Adrenal gland (tissue), 12 donors: ENCODE measurements around the gene ZC3H12D. TPM values are rescaled to one million over a fixed set of nuclear protein-coding genes. Genes with fewer than 3 reads are reported as not detected.
A peak's percentile ranks its signal among the peaks of the same experiment; 100 is the strongest.

ENCODE experiments used
- DNase-seq, 7 donors: peaks; one replicate each; pipeline ENCODE4 v3.0.0-alpha.2; 2019 to 2020
- H3K27ac ChIP-seq, 5 donors: fragments of 200-600 bp; sonication (generic) in 4 of 5; 1 replicate in 3 of 5; 2 replicates in 2 of 5; pipeline versions ENCODE4 v1.5.1 to v1.8.0; 2016 to 2020; ENCODE audit warnings: mild to moderate bottlenecking in 1 of 5
- H3K27me3 ChIP-seq: fragments of 200-600 bp; 2 replicates; pipeline ENCODE4 v1.8.0; 2021
- H3K36me3 ChIP-seq, 2 donors: fragments of 200-600 bp; replicated peaks in 1 of 2; 1 replicate in 1 of 2; 2 replicates in 1 of 2; pipeline versions ENCODE4 v1.5.1 to v1.8.0; 2018 to 2022
- H3K4me1 ChIP-seq, 2 donors: fragments of 200-600 bp; replicated peaks in 1 of 2; 1 replicate in 1 of 2; 2 replicates in 1 of 2; pipeline versions ENCODE4 v1.5.1 to v1.8.0; 2018 to 2021
- H3K4me3 ChIP-seq, 4 donors: fragments of 200-600 bp; sonication (generic) in 3 of 4; one replicate each; pipeline ENCODE4 v1.5.1; 2016 to 2018
- H3K9me3 ChIP-seq, 3 donors: fragments of 200-600 bp; sonication (generic) in 1 of 3; replicated peaks in 1 of 3; 1 replicate in 2 of 3; 2 replicates in 1 of 3; pipeline versions ENCODE4 v1.5.1 to v1.8.0; 2016 to 2021
- POLR2A ChIP-seq, 2 donors: fragments of 450-650 bp; IDR thresholded peaks; one replicate each; pipeline ENCODE4 v1.6.1; 2017; ENCODE audit warnings: antibody characterized with exemption in 2 of 2, mild to moderate bottlenecking in 2 of 2, moderate library complexity in 1 of 2
- WGBS, 4 donors: extraction: QIAGEN DNeasy Blood & Tissue Kit in 2 of 4; methylation state at CpG; one replicate each; pipeline versions ENCODE4 v1.1.5 to v1.1.7; 2013 to 2017; 5-methylcytosine and 5-hydroxymethylcytosine counted together
- intact Hi-C, 2 donors: fragments of 100-400 bp; cut with DNase I; formaldehyde crosslinking; loops; one replicate each; pipeline versions ENCODE4 v1.14.1 to v1.15.0; 2022 to 2023
- polyA plus RNA-seq, 3 donors: library from polyadenylated mRNA; stranded (reverse); fragments of 200-250 nt in 2 of 3; fragments of 350-450 nt in 1 of 3; fragmentation: Illumina TruSeq in 1 of 3; extraction: RNeasy Lipid Tissue Mini Kit (QIAGEN cat#74804) in 1 of 3; gene quantifications; one replicate each; pipeline ENCODE4 v1.2.3, GENCODE V29; 2013 to 2014
- total RNA-seq, 9 donors: library from RNA; depleted of rRNA in 4 of 9; stranded (reverse); fragments of >200 nt in 4 of 9; fragments of 120-200 nt in 1 of 9; fragmentation: NEBNext Ultra II Directional in 1 of 9; extraction: Animal tissue kit (Norgen Biotek cat#: 25700) in 1 of 9; gene quantifications; one replicate each; pipeline versions ENCODE4 v1.1.0 to v1.2.4, GENCODE V29; 2013 to 2023
- TF ChIP-seq, protein P1 (sequence below), 6 experiments: fragments of 450-650 bp in 4 of 6; fragments of 200-600 bp in 2 of 6; sonication (generic) in 1 of 6; IDR thresholded peaks; 1 replicate in 5 of 6; 2 replicates in 1 of 6; pipeline versions ENCODE4 v1.5.1 to v1.8.0; 2016 to 2021; ENCODE audit warnings: antibody characterized with exemption in 6 of 6, mild to moderate bottlenecking in 2 of 6, moderate library complexity in 1 of 6
- donor health status: healthy with polysubstance abuse.
- donor health status: Bipolar disorder and iron deficiency.
- donor health status: DM: yes; HTN: yes; CAD: no.
- donor health status: DM: no; HTN: no; CAD: no.
- donor health status: DM: no; HTN: no; CAD: no.
- donor health status: DM: yes; HTN: yes; CAD: no.

ZC3H12D gene
- total and polyA plus RNA-seq, 12 donors: 0.44 to 12.0 (median 1.8) TPM

DNA sequence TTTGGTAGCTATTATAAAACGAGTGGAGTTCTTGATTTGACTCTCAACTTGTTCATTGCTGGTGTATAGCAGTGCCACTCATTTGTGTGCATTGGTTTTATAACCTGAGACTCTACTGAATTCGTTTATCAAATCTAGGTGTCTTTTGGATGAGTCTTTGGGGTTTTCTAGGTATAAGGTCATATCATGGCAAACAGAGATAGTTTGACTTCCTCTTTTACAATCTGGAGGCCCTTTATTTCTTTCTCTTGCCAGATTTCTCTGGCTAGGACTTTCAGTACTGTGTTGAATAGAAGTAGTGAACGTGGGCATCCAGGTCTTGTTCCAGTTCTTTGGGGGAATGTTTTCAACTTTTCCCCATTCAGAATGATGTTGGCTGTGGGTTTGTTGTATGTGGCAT is 46.0 kb downstream of the ZC3H12D start:
- intact Hi-C loops: no loop called here
- Histone ChIP-seq H3K9me3 (no peaks in the 10 kb centered on the region), H3K27me3 (no peaks in the 10 kb centered on the region), H3K4me3 (no peak overlapping the region), H3K27ac (no peak overlapping the region), H3K4me1 (peaks cover 0 to 14% of the 10 kb centered on the region in 2 donors), H3K36me3 (no peaks in the 10 kb centered on the region)
- WGBS, 4 donors: 69 to 80% (median 76%) methylated on average over 3 of the region's 3 CpGs
- TF ChIP-seq POLR2A (IDR thresholded peaks at IDR 0.05): no peak
- TF ChIP-seq, protein P1, sequence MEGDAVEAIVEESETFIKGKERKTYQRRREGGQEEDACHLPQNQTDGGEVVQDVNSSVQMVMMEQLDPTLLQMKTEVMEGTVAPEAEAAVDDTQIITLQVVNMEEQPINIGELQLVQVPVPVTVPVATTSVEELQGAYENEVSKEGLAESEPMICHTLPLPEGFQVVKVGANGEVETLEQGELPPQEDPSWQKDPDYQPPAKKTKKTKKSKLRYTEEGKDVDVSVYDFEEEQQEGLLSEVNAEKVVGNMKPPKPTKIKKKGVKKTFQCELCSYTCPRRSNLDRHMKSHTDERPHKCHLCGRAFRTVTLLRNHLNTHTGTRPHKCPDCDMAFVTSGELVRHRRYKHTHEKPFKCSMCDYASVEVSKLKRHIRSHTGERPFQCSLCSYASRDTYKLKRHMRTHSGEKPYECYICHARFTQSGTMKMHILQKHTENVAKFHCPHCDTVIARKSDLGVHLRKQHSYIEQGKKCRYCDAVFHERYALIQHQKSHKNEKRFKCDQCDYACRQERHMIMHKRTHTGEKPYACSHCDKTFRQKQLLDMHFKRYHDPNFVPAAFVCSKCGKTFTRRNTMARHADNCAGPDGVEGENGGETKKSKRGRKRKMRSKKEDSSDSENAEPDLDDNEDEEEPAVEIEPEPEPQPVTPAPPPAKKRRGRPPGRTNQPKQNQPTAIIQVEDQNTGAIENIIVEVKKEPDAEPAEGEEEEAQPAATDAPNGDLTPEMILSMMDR (IDR thresholded peaks at IDR 0.05): no peak
- DNase-seq: no peak

DNA sequence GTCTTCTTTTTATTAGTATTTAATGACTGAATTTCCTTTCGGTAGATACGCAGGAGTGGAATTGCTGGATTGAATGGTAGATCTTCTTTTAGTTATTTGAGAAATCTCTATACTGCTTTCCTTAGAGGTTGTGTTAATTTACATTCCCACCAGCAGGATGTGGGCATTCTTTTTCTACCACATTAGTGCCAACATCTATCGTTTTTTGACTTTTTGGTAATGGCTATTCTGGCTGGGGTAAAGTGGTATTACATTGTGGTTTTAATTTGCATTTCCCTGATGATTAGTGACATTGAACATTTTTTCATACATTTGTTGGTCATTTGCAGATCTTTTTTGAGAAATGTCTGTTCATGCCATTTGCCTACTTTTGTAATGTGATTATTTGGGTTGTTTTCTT is 47.6 kb downstream of the ZC3H12D start:
- H3K9me3 ChIP-seq: no peaks in the 10 kb centered on the region
- peaks cover 0 to 14% of the 10 kb centered on the region in 2 donors for H3K4me1 ChIP-seq
- no peak overlapping the region for H3K4me3 ChIP-seq
- H3K36me3 ChIP-seq: no peaks in the 10 kb centered on the region
- DNase-seq: no peak
- whole genome bisulfite sequencing, 4 donors: 86 to 94% (median 89%) methylated on average over 3 of the region's 3 CpGs
- intact Hi-C loops: no loop called here
- no peak overlapping the region for H3K27ac ChIP-seq
- H3K27me3 ChIP-seq: no peaks in the 10 kb centered on the region
- no peak for TF ChIP-seq POLR2A (IDR thresholded peaks at IDR 0.05)
- TF ChIP-seq, protein P1 (IDR thresholded peaks at IDR 0.05): no peak

DNA sequence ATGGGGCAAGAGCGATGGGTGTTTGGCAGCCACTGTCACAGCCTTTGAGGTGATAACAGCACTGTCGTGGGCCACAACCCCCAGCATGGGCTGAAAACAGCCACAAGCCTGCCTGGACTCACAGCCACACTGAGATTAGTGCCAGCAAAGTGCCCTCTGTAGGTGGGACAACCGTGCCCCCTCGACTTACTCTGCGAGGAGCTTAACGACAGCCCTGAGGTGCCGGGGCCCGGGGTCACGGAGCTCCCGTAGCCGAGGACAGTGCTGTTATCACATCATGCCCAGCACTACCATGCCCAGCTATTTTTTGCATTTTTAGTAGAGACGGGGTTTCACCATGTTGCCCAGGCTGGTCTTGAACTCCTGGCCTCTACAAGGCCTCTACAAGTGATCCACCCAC is 48.2 kb downstream of the ZC3H12D start:
- DNase-seq: peak in 1 of 7 donors; percentile 33
- TF ChIP-seq POLR2A (IDR thresholded peaks at IDR 0.05): no peak
- TF ChIP-seq, protein P1 (IDR thresholded peaks at IDR 0.05): no peak
- 89 to 97% (median 94%) methylated on average over 2 to 12 of the region's 12 CpGs for WGBS, 4 donors
- Histone ChIP-seq H3K9me3 (no peaks in the 10 kb centered on the region), H3K4me3 (no peak overlapping the region), H3K27me3 (no peaks in the 10 kb centered on the region), H3K27ac (no peak overlapping the region), H3K4me1 (peaks cover 3 to 16% of the 10 kb centered on the region in 2 donors), H3K36me3 (no peaks in the 10 kb centered on the region)
- intact Hi-C loops: no loop called here

DNA sequence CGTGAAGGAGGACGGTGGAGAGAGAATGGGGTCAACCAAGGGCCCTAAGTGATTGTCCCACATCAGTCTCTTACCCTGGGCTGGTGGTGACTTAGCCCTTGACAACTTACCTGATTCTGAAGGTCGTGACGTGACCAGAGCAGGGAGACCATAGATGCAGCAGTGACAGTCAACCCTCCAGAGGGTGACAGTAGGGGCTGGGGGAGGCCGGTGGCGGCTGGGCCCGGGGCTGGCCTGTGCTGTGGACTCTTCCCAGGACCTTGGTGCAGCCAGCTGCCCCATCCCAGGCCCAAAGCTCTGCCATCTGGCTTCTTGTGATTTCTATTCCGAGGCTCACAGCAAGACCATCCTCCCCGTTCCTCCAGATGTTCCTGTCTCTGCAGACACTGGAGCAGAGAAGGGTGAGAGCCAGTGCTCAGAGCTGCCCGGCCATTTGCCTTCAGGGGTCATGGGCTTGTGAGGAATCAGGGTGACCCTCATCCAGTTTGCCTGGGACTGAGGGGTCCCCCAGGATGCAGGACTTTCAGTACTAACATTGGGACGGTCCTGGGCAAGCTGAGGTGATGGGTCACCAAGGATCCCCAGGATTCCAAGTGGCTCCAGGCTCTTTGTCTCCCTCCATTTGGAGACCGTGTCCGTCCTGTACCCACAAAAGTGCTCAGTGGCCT is 48.8 kb downstream of the ZC3H12D start:
- Histone ChIP-seq H3K4me3 (no peak overlapping the region), H3K36me3 (no peaks in the 10 kb centered on the region), H3K9me3 (no peaks in the 10 kb centered on the region), H3K27me3 (no peaks in the 10 kb centered on the region), H3K27ac (no peak overlapping the region), H3K4me1 (peaks cover 3 to 10% of the 10 kb centered on the region in 2 donors)
- peak in 1 of 7 donors; percentile 40 for DNase-seq
- intact Hi-C loops: no loop called here
- no peak for TF ChIP-seq POLR2A (IDR thresholded peaks at IDR 0.05)
- TF ChIP-seq, protein P1 (IDR thresholded peaks at IDR 0.05): no peak
- 86 to 96% (median 91%) methylated on average over 7 to 13 of the region's 13 CpGs for WGBS, 4 donors
